Activated T-cell treated with anti-CD3 and anti-CD28 coated beads, Interleukin-2, amount 50 U/mL, for 1 hour (primary cell): ENCODE measurements around the gene SPSB3.

ENCODE experiments used
- DNase-seq: peaks from one replicate; pipeline ENCODE4 v3.0.0-alpha.2; 2020

Gene SPSB3

GRCh38 chr16:1788095-1788707 lies 5.8 kb upstream of the SPSB3 start:
- DNase-seq, result no peak

- DNase-seq, result no peak
Measured at GRCh38 chr16:1787322-1788094, 5.1 kb upstream of the SPSB3 start.

GRCh38 chr16:1787056-1787321 lies 4.6 kb upstream of the SPSB3 start:
- DNase-seq, result no peak

GRCh38 chr16:1786242-1787055 lies 4.1 kb upstream of the SPSB3 start:
- no peak for DNase-seq

- DNase-seq, result no peak
Measured at GRCh38 chr16:1785846-1786170, 3.4 kb upstream of the SPSB3 start.

- DNase-seq, result no peak
Measured at GRCh38 chr16:1784977-1785845, 2.8 kb upstream of the SPSB3 start.

- DNase-seq, result no peak
Measured at GRCh38 chr16:1781758-1782407, 488 bp downstream of the SPSB3 start.

- no peak for DNase-seq
Measured at GRCh38 chr16:1781254-1781653, 1.1 kb downstream of the SPSB3 start.

- no peak for DNase-seq
Measured at GRCh38 chr16:1780677-1781072, 1.7 kb downstream of the SPSB3 start.

GRCh38 chr16:1779741-1780676 lies 2.4 kb downstream of the SPSB3 start:
- DNase-seq, result no peak

- no peak for DNase-seq
Measured at GRCh38 chr16:1779234-1779701, 3.1 kb downstream of the SPSB3 start.

- no peak for DNase-seq
Measured at GRCh38 chr16:1778200-1779179, 3.9 kb downstream of the SPSB3 start.

- no peak for DNase-seq
Measured at GRCh38 chr16:1777375-1778199, 4.8 kb downstream of the SPSB3 start.

GRCh38 chr16:1776991-1777374 lies 5.4 kb downstream of the SPSB3 start:
- DNase-seq, result no peak

GRCh38 chr16:1776672-1776955 lies 5.8 kb downstream of the SPSB3 start:
- no peak for DNase-seq

- DNase-seq, result no peak
Measured at GRCh38 chr16:1775846-1776671, 6.3 kb downstream of the SPSB3 start.

- no peak for DNase-seq
Measured at GRCh38 chr16:1775006-1775845, 7.1 kb downstream of the SPSB3 start.

GRCh38 chr16:1774448-1774780 lies 8.0 kb downstream of the SPSB3 start:
- no peak for DNase-seq
